ENCODE results near the gene CSNK2A2.

CSNK2A2 gene

DNA sequence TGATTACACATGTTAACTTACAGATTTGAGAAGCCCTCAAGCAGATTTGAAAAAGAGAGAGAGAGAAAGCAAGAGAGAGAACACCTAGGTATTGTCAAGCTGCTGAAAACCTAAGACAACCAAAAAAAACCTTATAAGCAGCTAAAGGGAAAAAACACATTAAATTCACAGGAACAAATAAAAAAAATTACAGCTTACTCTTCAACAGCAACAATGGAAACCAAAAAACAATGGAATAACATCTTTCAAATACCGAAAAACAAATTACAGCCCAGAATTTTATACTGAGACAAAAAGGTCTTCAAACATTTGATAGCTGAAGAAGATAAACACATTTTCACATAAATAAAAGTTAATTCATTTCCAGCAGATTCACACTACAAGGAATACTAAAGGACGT lies 60.3 kb downstream of the CSNK2A2 start:
- in situ Hi-C loops (cut with HindIII; ENCODE audit: low sequenced_read_pairs) = no loop called here
- no peak for DNase-seq (ENCODE audit: low read depth, low spot score)
- H3K4me3 ChIP-seq (ENCODE audit: low read depth, low read length) = no peak overlapping the region
- TF ChIP-seq, protein P1, sequence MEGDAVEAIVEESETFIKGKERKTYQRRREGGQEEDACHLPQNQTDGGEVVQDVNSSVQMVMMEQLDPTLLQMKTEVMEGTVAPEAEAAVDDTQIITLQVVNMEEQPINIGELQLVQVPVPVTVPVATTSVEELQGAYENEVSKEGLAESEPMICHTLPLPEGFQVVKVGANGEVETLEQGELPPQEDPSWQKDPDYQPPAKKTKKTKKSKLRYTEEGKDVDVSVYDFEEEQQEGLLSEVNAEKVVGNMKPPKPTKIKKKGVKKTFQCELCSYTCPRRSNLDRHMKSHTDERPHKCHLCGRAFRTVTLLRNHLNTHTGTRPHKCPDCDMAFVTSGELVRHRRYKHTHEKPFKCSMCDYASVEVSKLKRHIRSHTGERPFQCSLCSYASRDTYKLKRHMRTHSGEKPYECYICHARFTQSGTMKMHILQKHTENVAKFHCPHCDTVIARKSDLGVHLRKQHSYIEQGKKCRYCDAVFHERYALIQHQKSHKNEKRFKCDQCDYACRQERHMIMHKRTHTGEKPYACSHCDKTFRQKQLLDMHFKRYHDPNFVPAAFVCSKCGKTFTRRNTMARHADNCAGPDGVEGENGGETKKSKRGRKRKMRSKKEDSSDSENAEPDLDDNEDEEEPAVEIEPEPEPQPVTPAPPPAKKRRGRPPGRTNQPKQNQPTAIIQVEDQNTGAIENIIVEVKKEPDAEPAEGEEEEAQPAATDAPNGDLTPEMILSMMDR (IDR thresholded peaks at IDR 0.05; ENCODE audit: low read depth, low read length) = no peak

DNA sequence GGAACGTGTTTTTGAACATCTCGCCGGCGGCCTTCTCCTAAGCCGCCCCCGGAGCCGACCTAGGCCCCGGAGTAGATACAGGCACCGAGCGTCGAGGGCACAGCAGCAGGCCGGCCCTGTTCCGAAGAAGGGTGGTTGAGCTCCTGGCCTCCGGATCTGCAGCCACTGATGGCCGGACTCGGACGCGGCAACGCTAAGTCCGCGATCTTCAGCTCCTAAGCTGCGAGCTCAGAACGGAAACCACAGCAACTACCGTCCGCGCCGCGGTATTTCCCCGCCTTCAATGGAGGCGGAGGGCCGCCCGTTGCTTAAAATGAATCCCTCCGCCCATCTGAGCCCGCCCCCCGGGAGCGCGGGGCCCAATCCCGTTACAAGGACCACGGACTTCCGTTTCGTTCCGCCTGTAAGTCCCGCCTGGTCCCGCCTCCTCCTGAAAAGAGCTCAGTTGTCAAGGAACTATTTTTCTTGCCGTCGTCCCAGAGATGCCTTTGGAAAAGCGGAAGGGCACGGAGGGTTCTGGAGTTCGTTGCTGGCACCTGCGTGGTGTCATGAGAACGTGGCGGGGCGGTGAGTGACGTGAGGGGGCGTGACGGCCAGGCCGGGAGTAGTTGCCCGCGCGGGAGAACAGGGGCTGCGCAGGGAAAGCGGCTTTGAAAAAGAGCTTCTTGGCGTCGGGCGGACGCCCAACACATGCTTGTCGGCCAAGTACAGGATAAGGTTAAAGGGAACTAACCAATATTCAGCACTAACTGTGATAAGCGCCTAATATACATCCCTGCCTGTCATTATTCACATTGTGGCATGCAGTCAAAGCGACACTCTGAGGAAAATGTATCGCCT lies 68.6 kb downstream of the CSNK2A2 start, which contains the start of gene CFAP20:
CFAP20 (minus strand) TSS at position 285 of the 840 bp plus-strand sequence; CDS start at position 19, 266 bp downstream.
- in situ Hi-C loops (cut with HindIII; ENCODE audit: low sequenced_read_pairs) = no loop called here
- peak; percentile 100 for DNase-seq (ENCODE audit: low read depth, low spot score)
- peak within 1 kb of the TSS; percentile 95 for H3K4me3 ChIP-seq (ENCODE audit: low read depth, low read length)
- TF ChIP-seq, protein P1 (IDR thresholded peaks at IDR 0.05; ENCODE audit: low read depth, low read length) = no peak

DNA sequence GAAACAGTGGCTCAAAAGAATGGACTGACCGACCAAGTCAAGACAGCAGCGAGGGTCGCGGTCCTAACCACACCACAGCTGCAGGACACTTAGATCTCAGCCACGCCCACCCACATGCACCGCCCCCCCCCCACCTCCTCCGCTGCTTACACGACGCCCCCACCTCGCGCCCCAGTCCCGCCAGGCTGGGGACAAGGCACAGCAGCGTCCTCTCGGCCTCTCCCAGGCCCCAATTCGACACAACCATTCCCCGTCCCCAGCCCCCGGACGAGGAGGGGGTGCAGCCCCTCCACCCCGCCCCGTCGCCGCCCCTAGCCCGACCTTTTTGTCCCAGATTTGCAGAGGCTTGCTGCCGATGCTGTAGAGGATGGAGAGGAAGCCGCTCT lies 69.2 kb downstream of the CSNK2A2 start:
- DNase-seq (ENCODE audit: low read depth, low spot score) = no peak
- TF ChIP-seq, protein P1 (IDR thresholded peaks at IDR 0.05; ENCODE audit: low read depth, low read length) = no peak
- in situ Hi-C loops (cut with HindIII; ENCODE audit: low sequenced_read_pairs) = no loop called here
- H3K4me3 ChIP-seq (ENCODE audit: low read depth, low read length) = peak overlapping the region; percentile 95

DNA sequence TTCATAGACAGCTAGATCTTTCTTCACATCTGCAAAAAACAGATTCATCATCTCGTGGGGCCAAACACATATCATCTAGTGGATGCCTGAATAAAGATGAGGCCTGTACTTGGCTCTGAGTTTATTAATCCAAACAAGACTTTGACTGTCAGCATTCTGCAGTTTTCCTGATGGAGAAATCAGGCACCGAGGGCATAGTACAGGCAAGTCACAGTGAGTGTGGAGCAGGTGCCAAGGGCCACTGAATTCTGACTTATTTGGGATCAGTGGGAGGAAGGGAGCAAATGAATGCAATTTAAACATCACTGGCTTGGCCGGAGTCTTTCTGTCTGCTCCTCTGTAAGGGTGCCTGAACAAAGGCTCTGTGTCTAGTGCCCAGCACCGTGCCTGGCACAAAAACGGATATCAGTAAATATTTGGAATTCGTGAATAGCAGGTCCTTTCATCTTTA lies 69.7 kb downstream of the CSNK2A2 start:
- in situ Hi-C loops (cut with HindIII; ENCODE audit: low sequenced_read_pairs) = no loop called here
- peak overlapping the region; percentile 95 for H3K4me3 ChIP-seq (ENCODE audit: low read depth, low read length)
- DNase-seq (ENCODE audit: low read depth, low spot score) = no peak
- TF ChIP-seq, protein P1 (IDR thresholded peaks at IDR 0.05; ENCODE audit: low read depth, low read length) = no peak

DNA sequence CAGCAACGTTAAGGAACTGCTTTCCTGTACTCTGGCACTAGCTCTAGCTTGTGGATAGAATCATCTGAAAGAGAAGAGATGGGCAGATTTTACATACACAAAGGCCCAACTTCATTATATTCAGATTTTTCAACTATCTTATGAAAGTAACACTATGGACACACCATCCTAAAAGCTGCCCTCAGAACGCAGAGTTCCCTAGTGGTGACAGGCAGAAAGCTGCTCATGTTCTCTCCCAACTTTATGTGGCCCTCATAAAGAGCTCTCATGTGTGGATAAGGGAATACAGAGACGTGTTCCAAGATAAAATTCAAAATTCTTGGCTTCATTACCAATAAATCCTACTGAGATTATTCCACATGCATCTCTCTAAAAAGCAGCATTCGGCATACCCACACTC lies 70.3 kb downstream of the CSNK2A2 start:
- peak overlapping the region; percentile 95 for H3K4me3 ChIP-seq (ENCODE audit: low read depth, low read length)
- in situ Hi-C loops (cut with HindIII; ENCODE audit: low sequenced_read_pairs) = no loop called here
- TF ChIP-seq, protein P1 (IDR thresholded peaks at IDR 0.05; ENCODE audit: low read depth, low read length) = peak; percentile 21
- DNase-seq (ENCODE audit: low read depth, low spot score) = no peak

DNA sequence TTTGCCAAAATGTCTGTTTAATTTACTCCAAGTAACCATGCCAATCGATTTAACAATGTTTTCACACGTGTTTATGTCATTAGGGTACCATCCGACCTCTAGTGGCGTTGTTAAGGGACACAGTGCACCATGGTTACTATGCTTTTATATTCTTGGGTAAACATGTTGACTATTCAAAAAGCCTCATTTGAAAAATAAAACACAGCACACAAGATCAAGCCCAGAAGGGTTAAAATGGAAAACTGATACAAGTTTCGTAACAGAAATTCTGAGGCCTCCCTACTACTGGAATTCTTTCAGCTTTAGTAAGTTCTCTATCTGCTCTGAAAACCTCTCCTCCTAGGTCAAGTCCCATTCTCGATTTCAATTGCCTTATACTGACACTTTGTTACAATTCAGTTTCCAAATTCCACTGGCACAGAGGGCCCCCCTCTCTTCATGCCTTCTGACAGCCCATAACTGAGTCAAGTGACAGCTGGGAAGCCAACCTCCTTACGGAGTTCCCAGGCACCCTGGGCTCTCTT lies 70.8 kb downstream of the CSNK2A2 start:
- H3K4me3 ChIP-seq (ENCODE audit: low read depth, low read length) = peak overlapping the region; percentile 95
- DNase-seq (ENCODE audit: low read depth, low spot score) = peak; percentile 61
- in situ Hi-C loops (cut with HindIII; ENCODE audit: low sequenced_read_pairs) = no loop called here
- TF ChIP-seq, protein P1 (IDR thresholded peaks at IDR 0.05; ENCODE audit: low read depth, low read length) = peak; percentile 29
